SK-N-SH treated with all-trans-retinoic acid at 6 μM for 48 hours (cell line): Measurements from ENCODE around the gene YJU2.

Experiments used
- RARB ChIP-seq: fragments of 250-450 bp; sonication (Bioruptor Pico); IDR thresholded peaks from 2 replicates; pipeline ENCODE4 v1.8.0; 2021; ENCODE audit warnings: mild to moderate bottlenecking, moderate library complexity
- TF ChIP-seq, protein P1 (sequence below): fragments of 250-450 bp; sonication (Bioruptor Pico); IDR thresholded peaks from 2 replicates; pipeline ENCODE4 v1.8.0; 2021; ENCODE audit warnings: low read depth, mild to moderate bottlenecking, moderate library complexity, borderline replicate concordance
- TF ChIP-seq, protein P2 (sequence below): fragments of 250-450 bp; sonication (Bioruptor Pico); IDR thresholded peaks from 2 replicates; pipeline ENCODE4 v1.8.0; 2020; ENCODE audit warnings: mild to moderate bottlenecking, moderate library complexity, borderline replicate concordance

DNA sequence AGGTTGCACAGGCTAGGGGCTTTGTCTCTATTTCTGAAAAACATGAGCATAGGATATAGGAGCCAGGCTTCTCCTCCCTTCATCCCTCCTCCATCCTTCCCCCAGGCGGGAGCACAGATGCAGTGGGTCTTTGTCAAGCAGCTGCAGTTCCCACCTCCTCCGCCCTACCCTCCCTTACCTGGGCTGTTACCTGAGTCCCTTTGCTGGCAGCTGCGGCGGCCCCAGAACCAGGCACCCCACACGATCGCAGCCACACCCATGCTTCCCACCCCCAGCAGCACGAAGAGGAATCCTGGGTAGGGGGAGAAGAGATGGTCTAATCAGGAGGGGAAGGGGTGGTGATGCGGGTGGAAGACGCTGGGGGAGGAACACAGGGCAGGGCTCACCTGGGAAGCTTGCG lies 47.5 kb downstream of the YJU2 start:
- no peak for TF ChIP-seq RARB (CRISPR knock-in tag)
- TF ChIP-seq, protein P1, sequence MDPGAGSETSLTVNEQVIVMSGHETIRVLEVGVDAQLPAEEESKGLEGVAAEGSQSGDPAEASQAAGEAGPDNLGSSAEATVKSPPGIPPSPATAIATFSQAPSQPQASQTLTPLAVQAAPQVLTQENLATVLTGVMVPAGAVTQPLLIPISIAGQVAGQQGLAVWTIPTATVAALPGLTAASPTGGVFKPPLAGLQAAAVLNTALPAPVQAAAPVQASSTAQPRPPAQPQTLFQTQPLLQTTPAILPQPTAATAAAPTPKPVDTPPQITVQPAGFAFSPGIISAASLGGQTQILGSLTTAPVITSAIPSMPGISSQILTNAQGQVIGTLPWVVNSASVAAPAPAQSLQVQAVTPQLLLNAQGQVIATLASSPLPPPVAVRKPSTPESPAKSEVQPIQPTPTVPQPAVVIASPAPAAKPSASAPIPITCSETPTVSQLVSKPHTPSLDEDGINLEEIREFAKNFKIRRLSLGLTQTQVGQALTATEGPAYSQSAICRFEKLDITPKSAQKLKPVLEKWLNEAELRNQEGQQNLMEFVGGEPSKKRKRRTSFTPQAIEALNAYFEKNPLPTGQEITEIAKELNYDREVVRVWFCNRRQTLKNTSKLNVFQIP (CRISPR knock-in tag) = no peak
- TF ChIP-seq, protein P2, sequence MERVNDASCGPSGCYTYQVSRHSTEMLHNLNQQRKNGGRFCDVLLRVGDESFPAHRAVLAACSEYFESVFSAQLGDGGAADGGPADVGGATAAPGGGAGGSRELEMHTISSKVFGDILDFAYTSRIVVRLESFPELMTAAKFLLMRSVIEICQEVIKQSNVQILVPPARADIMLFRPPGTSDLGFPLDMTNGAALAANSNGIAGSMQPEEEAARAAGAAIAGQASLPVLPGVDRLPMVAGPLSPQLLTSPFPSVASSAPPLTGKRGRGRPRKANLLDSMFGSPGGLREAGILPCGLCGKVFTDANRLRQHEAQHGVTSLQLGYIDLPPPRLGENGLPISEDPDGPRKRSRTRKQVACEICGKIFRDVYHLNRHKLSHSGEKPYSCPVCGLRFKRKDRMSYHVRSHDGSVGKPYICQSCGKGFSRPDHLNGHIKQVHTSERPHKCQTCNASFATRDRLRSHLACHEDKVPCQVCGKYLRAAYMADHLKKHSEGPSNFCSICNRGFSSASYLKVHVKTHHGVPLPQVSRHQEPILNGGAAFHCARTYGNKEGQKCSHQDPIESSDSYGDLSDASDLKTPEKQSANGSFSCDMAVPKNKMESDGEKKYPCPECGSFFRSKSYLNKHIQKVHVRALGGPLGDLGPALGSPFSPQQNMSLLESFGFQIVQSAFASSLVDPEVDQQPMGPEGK = no peak
